ENCODE measurements around the gene SLC9A7. TPM values are rescaled to one million over a fixed set of nuclear protein-coding genes. Genes with fewer than 3 reads are reported as not detected.

Gene SLC9A7
- total RNA-seq, 1 donor from 2014 or later, result 43.8 TPM

DNA sequence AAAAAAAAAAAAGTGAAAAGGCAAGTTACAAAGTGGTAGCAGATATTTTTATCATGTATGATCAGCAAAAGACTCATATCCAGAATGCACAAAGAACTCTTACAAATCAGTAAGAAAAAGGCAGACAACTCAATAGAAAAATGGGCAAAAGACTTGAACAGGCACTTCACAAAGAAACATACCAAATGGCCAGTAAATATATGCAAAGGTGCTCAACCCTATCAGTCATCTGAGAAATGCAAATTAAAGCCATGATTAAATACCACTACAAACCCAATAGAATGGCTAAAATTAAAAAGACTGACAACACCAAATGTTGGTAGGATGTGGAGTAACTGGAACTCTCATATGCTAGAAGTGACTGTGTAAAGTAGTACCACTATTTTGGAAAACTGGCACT, 140.0 kb downstream of the SLC9A7 start:
- intact Hi-C loops (cut with micrococcal nuclease), result no loop called here
- H3K36me3 Mint-ChIP-seq (ENCODE audit: low read depth), result peaks cover 65% of the 10 kb centered on the region
- H3K4me1 Mint-ChIP-seq, result peaks cover 14% of the 10 kb centered on the region

DNA sequence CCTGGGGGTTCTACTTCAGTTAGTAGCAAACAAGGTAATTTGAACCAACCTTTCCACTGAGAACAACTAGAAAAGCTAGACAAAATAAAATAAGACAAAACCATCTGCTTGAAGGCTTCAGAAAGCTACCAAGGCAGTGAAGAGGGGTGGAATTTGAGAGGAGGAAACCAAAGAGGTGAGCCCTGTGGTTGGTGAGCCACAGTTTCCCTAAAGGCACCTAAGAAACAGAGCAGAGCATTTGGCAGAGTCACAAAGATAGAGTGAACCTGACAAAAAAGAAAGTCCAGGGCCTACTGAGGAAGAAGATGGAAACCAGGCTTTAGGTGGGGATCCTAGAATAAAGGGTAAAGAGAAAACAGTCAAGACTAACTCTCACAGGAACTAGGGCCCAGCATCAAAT, 141.0 kb downstream of the SLC9A7 start:
- no peaks in the 10 kb centered on the region for H3K9me3 Mint-ChIP-seq
- no peaks in the 10 kb centered on the region for H3K27me3 Mint-ChIP-seq
- intact Hi-C loops (cut with micrococcal nuclease), result no loop called here
- peak; percentile 70 for DNase-seq
- peaks cover 21% of the 10 kb centered on the region for H3K4me1 Mint-ChIP-seq
- H3K4me3 Mint-ChIP-seq, result peak overlapping the region; percentile 41
- peak overlapping the region; percentile 72 for H3K27ac Mint-ChIP-seq
- H3K36me3 Mint-ChIP-seq (ENCODE audit: low read depth), result peaks cover 71% of the 10 kb centered on the region

More for the DNA sequence above, 140.0 kb downstream of the SLC9A7 start:
- no peaks in the 10 kb centered on the region for H3K9me3 Mint-ChIP-seq
- no peak for DNase-seq
- no peaks in the 10 kb centered on the region for H3K27me3 Mint-ChIP-seq
- H3K27ac Mint-ChIP-seq, result peak overlapping the region; percentile 53
- no peak overlapping the region for H3K4me3 Mint-ChIP-seq

DNA sequence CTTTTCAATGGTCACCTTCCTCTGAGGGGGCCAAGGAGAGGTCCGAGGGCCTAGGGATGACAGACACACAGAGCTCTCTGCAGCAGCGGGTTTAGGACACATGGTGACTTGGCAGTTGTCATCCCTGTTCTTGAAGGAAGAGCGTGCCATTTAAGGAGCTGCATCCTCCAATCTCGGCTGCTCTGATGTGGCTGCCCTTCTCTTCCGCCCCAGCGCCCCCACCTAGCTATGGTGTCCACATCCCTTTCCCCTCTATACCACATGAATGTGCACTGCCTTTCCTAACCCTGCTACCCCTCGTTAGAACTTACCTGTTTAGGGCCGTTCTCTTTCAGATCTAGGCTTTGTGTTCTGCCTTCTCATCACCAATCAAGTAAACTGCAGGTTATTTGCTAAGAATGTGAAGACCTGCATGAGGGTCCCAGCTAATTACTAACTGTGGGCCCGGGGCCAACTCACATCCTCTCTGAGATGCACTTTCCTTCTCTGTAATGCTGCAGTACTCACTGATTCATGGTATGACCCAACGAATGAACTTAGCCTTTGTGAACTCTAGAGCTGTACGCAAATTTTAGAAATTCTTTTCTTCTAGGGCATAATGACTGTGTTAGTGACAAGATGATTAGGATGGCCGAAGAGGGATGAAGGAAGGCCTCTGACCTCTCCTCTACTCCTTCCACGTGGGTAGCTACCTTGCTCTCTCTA, 147.1 kb downstream of the SLC9A7 start:
- Mint-ChIP-seq H3K9me3 (no peaks in the 10 kb centered on the region), H3K27me3 (no peaks in the 10 kb centered on the region), H3K4me1 (peaks cover 39% of the 10 kb centered on the region), H3K4me3 (peak overlapping the region; percentile 64), H3K27ac (peak overlapping the region; percentile 73), H3K36me3 (ENCODE audit: low read depth) (peaks cover 40% of the 10 kb centered on the region)
- DNase-seq, result peak; percentile 85
- intact Hi-C loops (cut with micrococcal nuclease), result loop anchor here (2.0 kb wide), 3 partner anchors 17 to 39 kb away; partner anchors contain the start of gene CHST7

DNA sequence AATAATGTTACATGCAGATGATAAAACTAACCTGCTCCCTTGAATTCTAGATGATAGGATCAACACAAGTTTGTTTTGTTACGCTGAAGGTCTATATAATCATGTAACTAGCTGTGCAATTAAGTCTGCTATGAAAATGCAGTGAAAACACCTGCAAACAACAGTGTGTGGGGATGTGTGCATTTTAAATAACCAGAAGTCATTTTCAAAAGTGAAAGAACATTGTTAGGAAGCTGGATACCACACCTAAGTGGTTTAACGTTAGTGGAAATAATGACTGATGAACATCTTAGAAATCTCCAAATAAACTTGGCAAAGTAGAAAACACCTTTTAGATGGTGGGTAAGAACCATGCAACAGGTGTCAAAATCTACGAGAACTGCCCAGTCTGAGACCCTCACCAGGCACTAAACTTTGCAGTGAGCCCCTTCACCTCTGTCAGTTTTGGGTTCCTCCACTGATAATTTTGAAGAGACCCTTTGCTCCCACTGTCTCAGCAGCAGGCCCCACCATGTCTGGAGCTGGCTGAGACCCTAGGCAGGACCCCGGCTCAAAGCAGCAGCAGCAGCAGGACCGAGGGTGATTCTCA, 148.8 kb downstream of the SLC9A7 start:
- intact Hi-C loops (cut with micrococcal nuclease), result loop anchor here (2.0 kb wide), 3 partner anchors 19 to 37 kb away; partner anchors contain the start of gene CHST7
- no peaks in the 10 kb centered on the region for H3K9me3 Mint-ChIP-seq
- DNase-seq, result peak; percentile 60
- H3K4me3 Mint-ChIP-seq, result peak overlapping the region; percentile 37
- H3K4me1 Mint-ChIP-seq, result peaks cover 39% of the 10 kb centered on the region
- H3K27me3 Mint-ChIP-seq, result no peaks in the 10 kb centered on the region
- H3K27ac Mint-ChIP-seq, result peak overlapping the region; percentile 48
- H3K36me3 Mint-ChIP-seq (ENCODE audit: low read depth), result peaks cover 36% of the 10 kb centered on the region

DNA sequence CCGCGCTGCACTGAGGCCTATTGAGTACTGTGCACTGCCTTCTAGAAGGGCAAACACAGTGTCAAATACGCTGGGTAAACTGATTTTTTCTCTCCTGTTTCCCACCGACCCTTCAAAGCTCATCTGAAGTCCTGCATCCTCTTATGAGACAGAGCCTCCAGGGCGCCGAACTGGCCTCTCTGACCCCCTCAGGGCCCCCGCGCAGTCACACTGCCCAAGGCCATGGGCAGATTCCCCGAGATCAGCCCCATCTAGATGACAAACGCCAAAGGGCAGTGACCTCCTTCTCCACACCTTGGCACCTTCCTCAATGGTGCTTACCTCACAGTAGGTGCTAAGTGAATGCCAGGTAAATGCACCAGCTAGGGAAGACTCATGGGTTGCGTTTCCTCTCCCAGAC, 151.0 kb downstream of the SLC9A7 start:
- no peaks in the 10 kb centered on the region for H3K27me3 Mint-ChIP-seq
- peaks cover 25% of the 10 kb centered on the region for H3K36me3 Mint-ChIP-seq (ENCODE audit: low read depth)
- H3K27ac Mint-ChIP-seq, result no peak overlapping the region
- no peak for DNase-seq
- no peaks in the 10 kb centered on the region for H3K9me3 Mint-ChIP-seq
- intact Hi-C loops (cut with micrococcal nuclease), result no loop called here
- peaks cover 35% of the 10 kb centered on the region for H3K4me1 Mint-ChIP-seq
- H3K4me3 Mint-ChIP-seq, result no peak overlapping the region

DNA sequence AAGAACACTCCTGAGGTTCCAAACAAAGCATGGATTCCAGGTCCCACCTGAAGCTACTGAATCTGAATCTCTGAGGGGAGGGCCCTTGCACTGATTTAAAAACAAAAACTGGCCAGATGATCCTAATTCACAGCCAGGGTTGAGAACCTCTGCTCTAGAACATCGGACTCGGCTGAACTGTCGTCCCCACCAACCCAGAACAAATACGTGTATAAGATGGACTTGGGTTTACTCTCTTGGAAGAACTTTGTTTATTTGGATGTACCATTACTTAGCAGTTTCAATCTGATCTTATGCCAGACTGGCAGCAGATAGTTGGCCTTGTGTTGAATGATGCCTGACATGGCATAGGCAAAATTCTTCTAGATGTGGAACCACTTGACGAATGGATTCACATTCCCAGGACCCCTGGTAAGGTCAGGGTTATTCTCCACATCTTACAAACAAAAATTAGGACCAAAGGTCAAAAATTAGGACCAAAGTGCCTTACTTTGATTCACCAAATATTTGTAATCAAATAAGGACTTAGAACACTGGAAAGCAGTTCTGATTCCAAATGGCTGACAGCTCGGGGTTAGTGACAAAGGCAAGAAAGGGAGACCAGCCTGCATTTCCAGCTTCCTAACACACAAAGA, 156.3 kb downstream of the SLC9A7 start:
- no peak for DNase-seq
- H3K4me1 Mint-ChIP-seq, result peaks cover 13% of the 10 kb centered on the region
- peaks cover 37% of the 10 kb centered on the region for H3K36me3 Mint-ChIP-seq (ENCODE audit: low read depth)
- no peak overlapping the region for H3K4me3 Mint-ChIP-seq
- H3K27me3 Mint-ChIP-seq, result no peaks in the 10 kb centered on the region
- H3K27ac Mint-ChIP-seq, result no peak overlapping the region
- H3K9me3 Mint-ChIP-seq, result no peaks in the 10 kb centered on the region
- intact Hi-C loops (cut with micrococcal nuclease), result no loop called here

DNA sequence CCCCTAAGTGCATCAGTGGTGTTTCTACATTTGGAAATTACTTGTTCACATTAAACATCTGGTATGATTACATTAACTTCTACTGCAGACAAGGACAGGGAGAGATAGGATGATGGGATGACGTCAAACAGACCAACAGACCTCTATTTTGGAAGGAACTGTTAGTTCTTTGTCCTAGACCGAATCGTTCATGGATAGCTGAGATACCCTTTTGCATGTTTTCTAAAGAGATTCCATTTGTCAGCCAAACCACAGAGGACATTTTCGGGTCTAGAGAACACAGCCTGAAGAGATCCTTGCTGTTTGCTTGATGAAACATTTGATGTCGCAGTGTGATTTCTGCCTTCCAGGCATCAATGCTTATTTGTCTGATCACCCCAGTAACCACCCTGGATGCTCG, 157.6 kb downstream of the SLC9A7 start:
- Mint-ChIP-seq H3K36me3 (ENCODE audit: low read depth) (peaks cover 32% of the 10 kb centered on the region), H3K4me3 (no peak overlapping the region), H3K9me3 (no peaks in the 10 kb centered on the region), H3K4me1 (peaks cover 9% of the 10 kb centered on the region), H3K27me3 (no peaks in the 10 kb centered on the region), H3K27ac (peak overlapping the region; percentile 58)
- intact Hi-C loops (cut with micrococcal nuclease), result no loop called here
- DNase-seq, result no peak

DNA sequence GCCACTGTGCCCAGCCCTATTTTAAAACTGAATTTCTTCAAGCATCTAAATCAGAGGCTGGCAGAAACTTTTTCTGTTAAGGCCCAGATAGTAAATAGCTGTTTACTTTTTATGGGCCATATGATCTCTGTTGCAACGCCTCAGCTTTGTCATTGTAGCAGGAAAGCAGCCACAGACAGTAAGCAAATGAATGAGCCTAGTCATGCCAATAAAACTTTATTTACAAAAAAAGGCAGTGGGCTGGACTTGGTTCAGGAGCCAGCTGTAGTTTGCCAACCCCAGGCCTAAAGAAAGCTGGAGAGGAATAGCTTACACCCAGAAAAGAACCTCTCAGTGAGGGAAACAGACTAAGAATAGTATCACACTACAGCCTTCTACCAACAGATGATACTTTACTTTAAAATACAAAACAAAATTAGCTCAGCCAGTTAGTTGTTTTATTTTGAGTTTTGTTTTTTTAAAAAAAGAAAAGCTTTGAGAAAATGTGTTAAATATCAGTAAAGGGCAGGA, 159.8 kb downstream of the SLC9A7 start:
- Mint-ChIP-seq H3K4me3 (no peak overlapping the region), H3K27me3 (no peaks in the 10 kb centered on the region), H3K27ac (no peak overlapping the region), H3K4me1 (peaks cover 8% of the 10 kb centered on the region), H3K9me3 (no peaks in the 10 kb centered on the region), H3K36me3 (ENCODE audit: low read depth) (peaks cover 30% of the 10 kb centered on the region)
- intact Hi-C loops (cut with micrococcal nuclease), result no loop called here
- no peak for DNase-seq

DNA sequence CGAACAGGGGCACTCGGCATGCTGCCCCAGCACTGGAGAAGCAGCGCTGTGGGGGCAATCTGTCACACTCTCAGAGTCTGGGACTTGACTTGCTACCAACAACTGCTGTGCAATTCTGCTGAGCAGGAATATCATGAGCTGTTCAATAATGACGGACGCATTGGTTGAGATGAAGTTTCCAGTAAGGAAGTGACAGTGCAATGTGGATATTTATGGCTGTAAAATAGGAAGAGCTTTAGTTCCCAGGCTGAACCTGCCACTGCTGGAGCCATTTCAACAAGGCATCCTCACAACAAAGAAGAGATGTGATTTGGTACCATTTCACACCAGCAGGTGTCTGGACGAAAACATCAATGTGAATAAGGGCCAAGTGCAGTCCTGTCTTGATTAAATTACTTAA, 161.1 kb downstream of the SLC9A7 start:
- DNase-seq, result no peak
- intact Hi-C loops (cut with micrococcal nuclease), result no loop called here
- Mint-ChIP-seq H3K27me3 (no peaks in the 10 kb centered on the region), H3K4me3 (no peak overlapping the region), H3K9me3 (no peaks in the 10 kb centered on the region), H3K27ac (no peak overlapping the region), H3K36me3 (ENCODE audit: low read depth) (peaks cover 27% of the 10 kb centered on the region), H3K4me1 (peaks cover 5% of the 10 kb centered on the region)

DNA sequence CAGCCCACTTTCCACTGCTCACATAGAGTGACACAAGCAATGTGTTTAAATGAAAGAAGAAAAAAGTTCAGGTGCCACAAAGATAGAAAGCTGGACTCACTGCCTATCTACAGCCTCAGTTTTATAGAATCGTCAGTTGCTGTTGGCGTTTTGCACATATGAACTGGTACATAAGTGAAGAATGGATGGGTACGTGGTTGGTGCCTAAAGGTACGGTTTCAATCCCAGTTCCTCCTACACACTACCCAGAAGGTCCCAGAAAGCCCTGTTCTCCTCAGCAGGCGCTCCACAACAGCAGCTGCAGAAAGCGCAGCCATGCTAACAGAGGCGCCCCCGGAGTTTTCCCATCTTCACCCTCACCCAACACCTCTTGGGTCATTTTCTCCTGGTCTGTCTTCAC, 161.7 kb downstream of the SLC9A7 start:
- no peak overlapping the region for H3K27ac Mint-ChIP-seq
- intact Hi-C loops (cut with micrococcal nuclease), result no loop called here
- H3K4me1 Mint-ChIP-seq, result peaks cover 5% of the 10 kb centered on the region
- no peaks in the 10 kb centered on the region for H3K27me3 Mint-ChIP-seq
- H3K4me3 Mint-ChIP-seq, result no peak overlapping the region
- H3K36me3 Mint-ChIP-seq (ENCODE audit: low read depth), result peaks cover 23% of the 10 kb centered on the region
- no peaks in the 10 kb centered on the region for H3K9me3 Mint-ChIP-seq
- DNase-seq, result no peak

DNA sequence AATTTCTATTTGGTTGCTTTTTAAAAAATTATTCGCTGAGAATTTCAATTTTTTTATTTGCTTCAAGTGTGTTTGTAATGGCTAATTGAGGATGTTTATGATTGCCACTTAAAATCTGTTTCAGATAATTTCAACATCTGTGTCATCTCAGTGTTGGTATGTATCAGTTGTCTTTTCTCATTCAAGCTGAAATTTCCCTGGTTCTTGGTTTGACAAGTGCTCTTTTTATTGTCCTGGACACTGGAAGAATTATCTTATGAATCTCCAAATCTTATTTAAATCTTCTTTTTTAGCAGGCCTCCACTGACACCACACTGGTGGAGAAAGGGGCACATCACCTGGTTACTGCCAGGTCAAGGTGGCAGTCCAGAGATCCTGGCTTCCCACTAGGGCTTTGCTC, 163.8 kb downstream of the SLC9A7 start:
- DNase-seq, result no peak
- intact Hi-C loops (cut with micrococcal nuclease), result no loop called here
- no peaks in the 10 kb centered on the region for H3K9me3 Mint-ChIP-seq
- no peaks in the 10 kb centered on the region for H3K27me3 Mint-ChIP-seq
- H3K4me1 Mint-ChIP-seq, result peaks cover 3% of the 10 kb centered on the region
- H3K36me3 Mint-ChIP-seq (ENCODE audit: low read depth), result peaks cover 19% of the 10 kb centered on the region
- no peak overlapping the region for H3K4me3 Mint-ChIP-seq
- H3K27ac Mint-ChIP-seq, result no peak overlapping the region

DNA sequence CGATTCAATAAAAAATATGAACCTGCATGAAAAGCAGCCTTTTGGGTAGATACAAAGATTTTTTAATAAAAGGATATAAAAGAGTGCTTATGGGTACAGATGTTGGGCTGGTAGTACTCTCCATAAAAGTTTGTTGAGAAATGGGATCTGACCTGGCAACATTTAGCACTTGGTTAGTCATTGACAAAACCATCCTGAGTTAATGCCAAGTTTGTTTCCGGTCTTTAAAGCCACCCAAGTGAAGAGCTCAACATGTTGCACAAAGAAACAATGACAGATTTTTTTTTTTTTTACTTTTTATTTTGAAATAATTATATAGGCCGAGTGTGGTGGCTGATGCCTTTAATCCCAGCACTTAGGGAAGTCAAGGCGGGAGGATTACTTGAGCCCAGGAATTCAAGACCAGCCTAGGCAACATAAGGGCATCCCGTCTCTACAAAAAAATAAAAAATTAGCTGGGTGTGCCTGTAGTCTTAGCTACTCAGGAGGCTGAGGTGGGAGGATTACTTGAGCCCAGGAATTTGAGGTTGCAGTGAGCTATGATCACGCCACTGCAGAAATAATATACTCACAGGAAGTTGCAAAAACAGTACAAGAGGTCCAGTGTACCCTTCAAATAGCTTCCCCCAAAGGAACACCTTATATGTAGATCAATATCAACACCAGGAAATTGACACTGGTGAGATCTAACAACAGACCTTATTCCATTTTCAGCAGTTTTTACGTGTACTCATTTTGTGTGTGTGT, 168.8 kb downstream of the SLC9A7 start:
- H3K36me3 Mint-ChIP-seq (ENCODE audit: low read depth), result peaks cover 15% of the 10 kb centered on the region
- H3K27ac Mint-ChIP-seq, result no peak overlapping the region
- intact Hi-C loops (cut with micrococcal nuclease), result loop anchor here (2.0 to 5.0 kb wide), 2 partner anchors 21 to 122 kb away; no protein-coding TSS in a partner anchor
- DNase-seq, result no peak
- H3K9me3 Mint-ChIP-seq, result no peaks in the 10 kb centered on the region
- H3K27me3 Mint-ChIP-seq, result no peaks in the 10 kb centered on the region
- peaks cover 23% of the 10 kb centered on the region for H3K4me1 Mint-ChIP-seq
- no peak overlapping the region for H3K4me3 Mint-ChIP-seq

DNA sequence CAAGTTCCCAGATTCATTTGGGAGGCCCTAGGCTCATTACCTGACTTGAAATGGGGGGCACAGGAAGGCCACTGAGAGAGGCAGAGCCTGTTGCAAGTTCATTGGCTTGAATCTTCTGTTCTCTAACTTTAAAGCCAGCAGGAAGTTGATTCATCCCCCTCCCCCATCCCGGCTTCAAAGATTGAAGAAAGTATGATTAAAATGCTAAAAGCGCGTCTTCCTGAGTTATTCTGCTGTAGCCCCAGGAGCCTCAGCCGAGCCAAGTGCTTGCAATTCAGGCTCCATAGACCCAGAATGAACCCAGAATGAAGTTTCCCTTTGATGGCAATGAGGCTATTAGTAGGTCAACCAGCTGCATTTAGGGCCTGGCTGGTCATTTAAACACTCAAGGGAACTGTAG, 170.7 kb downstream of the SLC9A7 start:
- H3K27me3 Mint-ChIP-seq, result no peaks in the 10 kb centered on the region
- no peaks in the 10 kb centered on the region for H3K9me3 Mint-ChIP-seq
- DNase-seq, result peak; percentile 83
- H3K4me1 Mint-ChIP-seq, result peaks cover 25% of the 10 kb centered on the region
- peak overlapping the region; percentile 76 for H3K4me3 Mint-ChIP-seq
- H3K27ac Mint-ChIP-seq, result peak overlapping the region; percentile 89
- intact Hi-C loops (cut with micrococcal nuclease), result loop anchor here (2.0 to 5.0 kb wide), 2 partner anchors 23 to 124 kb away; no protein-coding TSS in a partner anchor
- peaks cover 11% of the 10 kb centered on the region for H3K36me3 Mint-ChIP-seq (ENCODE audit: low read depth)
